CD4-positive, alpha-beta memory T cell (primary cell): ENCODE measurements around the gene ABCC3. TPM values are rescaled to one million over a fixed set of nuclear protein-coding genes. Genes with fewer than 3 reads are reported as not detected.

ENCODE experiments used
- CTCF ChIA-PET: fragments of 350-600 bp; sonication (Branson Sonifier 250); formaldehyde crosslinking; loops from one replicate; lab custom pipeline; 2021; ENCODE audit warnings: inconsistent platforms; ENCODE audit not compliant: partially characterized antibody; lab: Charles Lee
- POLR2A ChIA-PET: fragments of 350-600 bp; sonication (Branson Sonifier 250); formaldehyde crosslinking; loops from one replicate; lab custom pipeline; 2021; ENCODE audit not compliant: partially characterized antibody; lab: Charles Lee
- DNase-seq, 5 donors: peaks; one replicate each; pipeline versions ENCODE4 v3.0.0 to v3.0.0-alpha.2; 2020 to 2022; ENCODE audit warnings: mixed read lengths in 1 of 5
- H3K27ac ChIP-seq: one replicate; pipeline ENCODE4 v1.7.0; 2013; ENCODE audit warnings: low read depth, low read length
- H3K27me3 ChIP-seq: 2 replicates; pipeline ENCODE4 v1.7.0; 2013; ENCODE audit warnings: mild to moderate bottlenecking, low read length, moderate library complexity; ENCODE audit not compliant: insufficient read depth
- H3K36me3 ChIP-seq: 2 replicates; pipeline ENCODE4 v1.7.0; 2013; ENCODE audit warnings: mild to moderate bottlenecking, low read length, moderate library complexity; ENCODE audit not compliant: insufficient read depth
- H3K4me1 ChIP-seq: 2 replicates; pipeline ENCODE4 v1.7.0; 2013; ENCODE audit warnings: mild to moderate bottlenecking, low read length, moderate library complexity; ENCODE audit not compliant: insufficient read depth
- H3K4me3 ChIP-seq, 2 donors: one replicate each; pipeline ENCODE4 v1.7.0; 2013; ENCODE audit warnings: low read length in 2 of 2, mild to moderate bottlenecking in 1 of 2
- H3K9me3 ChIP-seq, 2 donors: one replicate each; pipeline ENCODE4 v1.7.0; 2013; ENCODE audit warnings: low read length in 2 of 2, control low read depth in 1 of 2; ENCODE audit not compliant: control insufficient read depth in 1 of 2
- H3K27ac Mint-ChIP-seq, 7 donors: one replicate each; pipeline ENCODE4 v1.8.0; 2020 to 2021; ENCODE audit warnings: mixed read lengths in 7 of 7, mild to moderate bottlenecking in 6 of 7, inconsistent platforms in 3 of 7, moderate library complexity in 3 of 7
- H3K27me3 Mint-ChIP-seq, 2 donors: one replicate each; pipeline ENCODE4 v1.8.0; 2020 to 2021; ENCODE audit warnings: mixed read lengths in 2 of 2
- H3K36me3 Mint-ChIP-seq, 2 donors: one replicate each; pipeline ENCODE4 v1.8.0; 2020 to 2021; ENCODE audit warnings: mixed read lengths in 2 of 2, inconsistent platforms in 1 of 2, mild to moderate bottlenecking in 1 of 2
- H3K4me1 Mint-ChIP-seq, 4 donors: one replicate each; pipeline ENCODE4 v1.8.0; 2020 to 2021; ENCODE audit warnings: mixed read lengths in 4 of 4, mild to moderate bottlenecking in 1 of 4
- H3K4me3 Mint-ChIP-seq, 8 donors: one replicate each; pipeline ENCODE4 v1.8.0; 2020 to 2021; ENCODE audit warnings: mixed read lengths in 8 of 8, mild to moderate bottlenecking in 7 of 8, moderate library complexity in 6 of 8, inconsistent platforms in 3 of 8
- H3K9me3 Mint-ChIP-seq, 8 donors: one replicate each; pipeline ENCODE4 v1.8.0; 2020 to 2021; ENCODE audit warnings: mixed read lengths in 8 of 8, mild to moderate bottlenecking in 5 of 8, inconsistent platforms in 3 of 8, moderate library complexity in 1 of 8
- intact Hi-C: fragments of 100-400 bp; cut with micrococcal nuclease; formaldehyde crosslinking; loops from one replicate; pipeline ENCODE4 v1.15.1; 2023
- polyA plus RNA-seq, 2 donors: library from polyadenylated mRNA; unstranded; fragments of 300-500 nt; fragmentation: Illumina TruSeq; gene quantifications; one replicate each; pipeline ENCODE4 v1.2.3, GENCODE V29; 2021
- total RNA-seq, 2 experiments: library from RNA; stranded (reverse); gene quantifications; one replicate each; pipeline ENCODE4 v1.2.3, GENCODE V29; 2021

Gene ABCC3
- total and polyA plus RNA-seq, 4 experiments from 2014 or later, result 0.86 to 1.6 TPM; not detected in 2

DNA sequence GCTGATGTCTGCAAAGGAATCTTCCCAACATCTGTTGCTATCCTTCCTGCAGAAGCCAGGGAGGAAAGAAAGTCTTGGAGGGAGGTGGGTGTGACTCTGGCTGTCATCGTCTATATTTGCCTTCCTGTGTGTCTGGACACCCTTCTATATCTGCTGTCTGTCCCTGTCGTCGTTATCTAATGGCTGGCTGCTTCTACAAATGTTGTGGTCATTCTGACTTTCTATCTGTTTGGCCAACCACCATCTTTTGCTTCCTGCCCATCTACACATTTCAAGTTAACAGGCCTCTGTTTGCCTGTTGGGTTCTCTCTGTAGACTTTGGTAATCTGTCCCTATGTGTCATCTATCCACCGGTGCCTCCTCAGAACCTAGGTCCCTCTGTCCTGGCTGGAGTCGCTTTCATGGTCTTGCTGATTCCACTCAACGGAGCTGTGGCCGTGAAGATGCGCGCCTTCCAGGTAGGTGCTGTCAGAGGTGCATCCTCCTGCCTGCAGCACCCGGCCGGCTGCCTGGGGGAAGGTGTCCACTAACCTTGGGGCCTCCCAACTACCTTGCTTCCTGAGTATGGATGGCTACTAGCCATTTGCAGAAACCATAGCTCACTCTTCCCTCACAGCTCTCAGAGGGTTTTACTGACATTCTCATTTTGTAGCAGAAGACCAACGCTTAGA is 30.2 kb downstream of the ABCC3 start:
- peaks cover 7 to 13% (median 10%) of the 10 kb centered on the region in 4 donors for H3K4me1 Mint-ChIP-seq
- no peak overlapping the region for H3K4me3 Mint-ChIP-seq
- no peak for DNase-seq
- no peak overlapping the region for H3K27ac Mint-ChIP-seq
- H3K36me3 Mint-ChIP-seq, result no peaks in the 10 kb centered on the region
- no peak overlapping the region for H3K4me3 ChIP-seq
- CTCF ChIA-PET, result no interaction called here
- no peak overlapping the region for H3K27ac ChIP-seq
- H3K36me3 ChIP-seq, result no peaks in the 10 kb centered on the region
- no peaks in the 10 kb centered on the region for H3K9me3 ChIP-seq
- intact Hi-C loops, result no loop called here
- no peaks in the 10 kb centered on the region for H3K27me3 Mint-ChIP-seq
- H3K4me1 ChIP-seq, result peaks cover 6% of the 10 kb centered on the region
- H3K9me3 Mint-ChIP-seq, result no peaks in the 10 kb centered on the region
- POLR2A ChIA-PET, result no interaction called here
- no peaks in the 10 kb centered on the region for H3K27me3 ChIP-seq

DNA sequence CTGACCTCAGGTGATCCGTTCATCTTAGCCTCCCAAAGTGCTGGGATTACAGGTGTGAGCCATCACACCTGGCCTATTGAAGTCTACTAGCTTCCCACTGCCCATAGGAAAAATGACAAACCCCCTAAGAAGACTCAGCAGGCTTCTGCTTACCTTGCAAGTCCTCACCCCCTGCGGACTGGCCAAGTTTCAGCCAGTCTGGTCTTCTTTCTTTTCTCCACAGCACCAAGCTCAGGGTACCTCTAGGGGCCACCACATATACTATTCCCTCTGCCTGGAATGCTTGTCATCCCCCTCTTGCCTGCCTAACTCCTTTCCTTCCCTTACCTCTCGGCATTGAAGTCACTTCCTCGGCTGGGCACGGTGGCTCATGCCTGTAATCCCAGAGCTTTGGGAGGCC is 31.2 kb downstream of the ABCC3 start:
- POLR2A ChIA-PET, result no interaction called here
- Histone ChIP-seq H3K4me1 (peaks cover 6% of the 10 kb centered on the region), H3K36me3 (no peaks in the 10 kb centered on the region), H3K9me3 (no peaks in the 10 kb centered on the region), H3K27ac (no peak overlapping the region), H3K27me3 (no peaks in the 10 kb centered on the region), H3K4me3 (no peak overlapping the region)
- H3K4me3 Mint-ChIP-seq, result no peak overlapping the region
- H3K36me3 Mint-ChIP-seq, result no peaks in the 10 kb centered on the region
- H3K4me1 Mint-ChIP-seq, result peaks cover 7 to 13% (median 10%) of the 10 kb centered on the region in 4 donors
- no peaks in the 10 kb centered on the region for H3K27me3 Mint-ChIP-seq
- CTCF ChIA-PET, result no interaction called here
- no peak overlapping the region for H3K27ac Mint-ChIP-seq
- no peak for DNase-seq
- no peaks in the 10 kb centered on the region for H3K9me3 Mint-ChIP-seq
- intact Hi-C loops, result no loop called here

GRCh38 chr17:50666316-50666715 is 31.6 kb downstream of the ABCC3 start:
- Histone ChIP-seq H3K9me3 (no peaks in the 10 kb centered on the region), H3K27ac (no peak overlapping the region), H3K4me3 (no peak overlapping the region), H3K4me1 (peaks cover 4% of the 10 kb centered on the region), H3K36me3 (no peaks in the 10 kb centered on the region), H3K27me3 (no peaks in the 10 kb centered on the region)
- Mint-ChIP-seq H3K36me3 (no peaks in the 10 kb centered on the region), H3K4me1 (peaks cover 7 to 10% (median 9%) of the 10 kb centered on the region in 4 donors), H3K9me3 (no peaks in the 10 kb centered on the region), H3K27ac (no peak overlapping the region), H3K4me3 (no peak overlapping the region), H3K27me3 (no peaks in the 10 kb centered on the region)
- no peak for DNase-seq
- CTCF ChIA-PET, result no interaction called here
- POLR2A ChIA-PET, result no interaction called here
- intact Hi-C loops, result no loop called here

- ChIA-PET POLR2A (no interaction called here), CTCF (no interaction called here)
- H3K4me1 ChIP-seq, result no peaks in the 10 kb centered on the region
- H3K9me3 ChIP-seq, result no peaks in the 10 kb centered on the region
- no peaks in the 10 kb centered on the region for H3K27me3 ChIP-seq
- H3K36me3 ChIP-seq, result no peaks in the 10 kb centered on the region
- DNase-seq, result no peak
- H3K4me1 Mint-ChIP-seq, result peaks cover 0 to 3% (median 2%) of the 10 kb centered on the region in 4 donors
- no peak overlapping the region for H3K4me3 ChIP-seq
- no peaks in the 10 kb centered on the region for H3K36me3 Mint-ChIP-seq
- H3K9me3 Mint-ChIP-seq, result no peaks in the 10 kb centered on the region
- no peaks in the 10 kb centered on the region for H3K27me3 Mint-ChIP-seq
- peak overlapping the region in 2 of 7 donors; percentile 48 to 54 for H3K27ac Mint-ChIP-seq
- no peak overlapping the region for H3K27ac ChIP-seq
- intact Hi-C loops, result no loop called here
- H3K4me3 Mint-ChIP-seq, result no peak overlapping the region
Observed at GRCh38 chr17:50667259-50668024, 32.8 kb downstream of the ABCC3 start.

- no peak overlapping the region for H3K27ac ChIP-seq
- H3K36me3 ChIP-seq, result no peaks in the 10 kb centered on the region
- H3K4me1 ChIP-seq, result no peaks in the 10 kb centered on the region
- H3K4me3 ChIP-seq, result no peak overlapping the region
- Mint-ChIP-seq H3K27ac (peak overlapping the region in 2 of 7 donors; percentile 15 to 37), H3K4me3 (no peak overlapping the region), H3K4me1 (peaks cover 0 to 3% (median 2%) of the 10 kb centered on the region in 4 donors), H3K9me3 (no peaks in the 10 kb centered on the region), H3K27me3 (no peaks in the 10 kb centered on the region), H3K36me3 (no peaks in the 10 kb centered on the region)
- POLR2A ChIA-PET, result no interaction called here
- H3K27me3 ChIP-seq, result no peaks in the 10 kb centered on the region
- CTCF ChIA-PET, result no interaction called here
- DNase-seq, result no peak
- intact Hi-C loops, result no loop called here
- H3K9me3 ChIP-seq, result no peaks in the 10 kb centered on the region
Observed at GRCh38 chr17:50668025-50668837, 33.5 kb downstream of the ABCC3 start.

DNA sequence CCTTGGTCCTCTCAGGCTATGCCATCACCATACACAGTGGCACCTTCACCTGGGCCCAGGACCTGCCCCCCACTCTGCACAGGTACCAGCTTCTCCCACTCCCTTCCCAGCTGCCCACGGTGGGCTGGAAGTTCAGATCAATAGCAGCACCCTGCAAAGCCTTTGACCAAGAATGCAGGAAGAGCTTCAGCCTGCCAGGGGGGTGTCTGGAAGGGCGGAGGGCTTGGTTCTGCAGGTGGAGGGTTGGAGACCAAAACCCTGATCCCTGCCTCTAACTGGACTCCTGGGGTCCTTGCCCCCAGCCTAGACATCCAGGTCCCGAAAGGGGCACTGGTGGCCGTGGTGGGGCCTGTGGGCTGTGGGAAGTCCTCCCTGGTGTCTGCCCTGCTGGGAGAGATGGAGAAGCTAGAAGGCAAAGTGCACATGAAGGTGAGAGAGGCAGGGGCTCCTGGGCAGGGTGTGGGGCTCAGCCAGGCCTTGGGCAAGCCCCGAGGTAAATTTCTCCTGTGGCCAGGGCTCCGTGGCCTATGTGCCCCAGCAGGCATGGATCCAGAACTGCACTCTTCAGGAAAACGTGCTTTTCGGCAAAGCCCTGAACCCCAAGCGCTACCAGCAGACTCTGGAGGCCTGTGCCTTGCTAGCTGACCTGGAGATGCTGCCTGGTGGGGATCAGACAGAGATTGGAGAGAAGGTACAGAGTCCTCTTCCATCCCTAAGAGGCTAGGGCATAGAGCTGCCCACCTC is 34.3 kb downstream of the ABCC3 start:
- no peak overlapping the region for H3K4me3 ChIP-seq
- no peak for DNase-seq
- H3K4me1 ChIP-seq, result no peaks in the 10 kb centered on the region
- H3K27ac ChIP-seq, result no peak overlapping the region
- CTCF ChIA-PET, result no interaction called here
- Mint-ChIP-seq H3K9me3 (no peaks in the 10 kb centered on the region), H3K4me1 (peaks cover 0 to 3% (median 2%) of the 10 kb centered on the region in 4 donors), H3K27ac (peak overlapping the region in 1 of 7 donors; percentile 8), H3K27me3 (no peaks in the 10 kb centered on the region), H3K4me3 (no peak overlapping the region), H3K36me3 (no peaks in the 10 kb centered on the region)
- POLR2A ChIA-PET, result interaction anchor here (0.6 kb wide), 1 partner anchor 16 kb away, joined by 3 read pairs; no protein-coding TSS in a partner anchor
- no peaks in the 10 kb centered on the region for H3K9me3 ChIP-seq
- intact Hi-C loops, result no loop called here
- H3K36me3 ChIP-seq, result no peaks in the 10 kb centered on the region
- no peaks in the 10 kb centered on the region for H3K27me3 ChIP-seq
